ENCODE measurements around the gene GEN1. TPM values are rescaled to one million over a fixed set of nuclear protein-coding genes. Genes with fewer than 3 reads are reported as not detected.

Gene GEN1
- total RNA-seq, 1 donor from 2014 or later: 43.5 TPM

- no peak overlapping the region for H2AFZ ChIP-seq (replicated peaks)
- Mint-ChIP-seq H3K36me3 (no peaks in the 10 kb centered on the region), H3K27me3 (ENCODE audit: insufficient read depth, low read depth) (peaks cover 3% of the 10 kb centered on the region), H3K27ac (no peak overlapping the region), H3K4me3 (no peak overlapping the region), H3K9me3 (no peaks in the 10 kb centered on the region), H3K4me1 (peaks cover 8% of the 10 kb centered on the region)
- DNase-seq (ENCODE audit: low spot score): no peak
- no peaks in the 10 kb centered on the region for H3K9me3 ChIP-seq (ENCODE audit: low read depth)
- no peak overlapping the region for H3K27ac ChIP-seq
- H3F3A ChIP-seq (ENCODE audit: low read depth): no peaks in the 10 kb centered on the region
- no peaks in the 10 kb centered on the region for H3K79me2 ChIP-seq (ENCODE audit: low read depth)
- H3K4me3 ChIP-seq: no peak overlapping the region
- no peak for TF ChIP-seq EZH2 (IDR thresholded peaks at IDR 0.05)
- TF ChIP-seq, protein P1, sequence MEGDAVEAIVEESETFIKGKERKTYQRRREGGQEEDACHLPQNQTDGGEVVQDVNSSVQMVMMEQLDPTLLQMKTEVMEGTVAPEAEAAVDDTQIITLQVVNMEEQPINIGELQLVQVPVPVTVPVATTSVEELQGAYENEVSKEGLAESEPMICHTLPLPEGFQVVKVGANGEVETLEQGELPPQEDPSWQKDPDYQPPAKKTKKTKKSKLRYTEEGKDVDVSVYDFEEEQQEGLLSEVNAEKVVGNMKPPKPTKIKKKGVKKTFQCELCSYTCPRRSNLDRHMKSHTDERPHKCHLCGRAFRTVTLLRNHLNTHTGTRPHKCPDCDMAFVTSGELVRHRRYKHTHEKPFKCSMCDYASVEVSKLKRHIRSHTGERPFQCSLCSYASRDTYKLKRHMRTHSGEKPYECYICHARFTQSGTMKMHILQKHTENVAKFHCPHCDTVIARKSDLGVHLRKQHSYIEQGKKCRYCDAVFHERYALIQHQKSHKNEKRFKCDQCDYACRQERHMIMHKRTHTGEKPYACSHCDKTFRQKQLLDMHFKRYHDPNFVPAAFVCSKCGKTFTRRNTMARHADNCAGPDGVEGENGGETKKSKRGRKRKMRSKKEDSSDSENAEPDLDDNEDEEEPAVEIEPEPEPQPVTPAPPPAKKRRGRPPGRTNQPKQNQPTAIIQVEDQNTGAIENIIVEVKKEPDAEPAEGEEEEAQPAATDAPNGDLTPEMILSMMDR (IDR thresholded peaks at IDR 0.05): no peak
- no peak for TF ChIP-seq EZH2phosphoT487 (IDR thresholded peaks at IDR 0.05)
- no peak overlapping the region for H3K4me2 ChIP-seq
- peaks cover 37% of the 10 kb centered on the region for H3K4me1 ChIP-seq
- no peaks in the 10 kb centered on the region for H3K36me3 ChIP-seq
- no peak overlapping the region for H3K9ac ChIP-seq
- H3K27me3 ChIP-seq: no peaks in the 10 kb centered on the region
- H4K20me1 ChIP-seq (ENCODE audit: low read depth): no peaks in the 10 kb centered on the region
Measured at GRCh38 chr2:17813742-17814473, 60.0 kb downstream of the GEN1 start.

GRCh38 chr2:17814601-17815000 is 60.7 kb downstream of the GEN1 start:
- Mint-ChIP-seq H3K36me3 (no peaks in the 10 kb centered on the region), H3K27me3 (ENCODE audit: insufficient read depth, low read depth) (peaks cover 3% of the 10 kb centered on the region), H3K4me3 (no peak overlapping the region), H3K9me3 (no peaks in the 10 kb centered on the region), H3K27ac (no peak overlapping the region), H3K4me1 (peaks cover 8% of the 10 kb centered on the region)
- H3K9ac ChIP-seq: no peak overlapping the region
- no peaks in the 10 kb centered on the region for H4K20me1 ChIP-seq (ENCODE audit: low read depth)
- no peaks in the 10 kb centered on the region for H3K79me2 ChIP-seq (ENCODE audit: low read depth)
- H3K27ac ChIP-seq: no peak overlapping the region
- no peak overlapping the region for H2AFZ ChIP-seq (replicated peaks)
- H3K9me3 ChIP-seq (ENCODE audit: low read depth): no peaks in the 10 kb centered on the region
- no peak overlapping the region for H3K4me3 ChIP-seq
- no peak overlapping the region for H3K4me2 ChIP-seq
- TF ChIP-seq, protein P1 (IDR thresholded peaks at IDR 0.05): no peak
- TF ChIP-seq EZH2phosphoT487 (IDR thresholded peaks at IDR 0.05): no peak
- TF ChIP-seq EZH2 (IDR thresholded peaks at IDR 0.05): no peak
- no peaks in the 10 kb centered on the region for H3K27me3 ChIP-seq
- H3F3A ChIP-seq (ENCODE audit: low read depth): no peaks in the 10 kb centered on the region
- no peaks in the 10 kb centered on the region for H3K36me3 ChIP-seq
- no peak for DNase-seq (ENCODE audit: low spot score)
- peaks cover 37% of the 10 kb centered on the region for H3K4me1 ChIP-seq

DNA sequence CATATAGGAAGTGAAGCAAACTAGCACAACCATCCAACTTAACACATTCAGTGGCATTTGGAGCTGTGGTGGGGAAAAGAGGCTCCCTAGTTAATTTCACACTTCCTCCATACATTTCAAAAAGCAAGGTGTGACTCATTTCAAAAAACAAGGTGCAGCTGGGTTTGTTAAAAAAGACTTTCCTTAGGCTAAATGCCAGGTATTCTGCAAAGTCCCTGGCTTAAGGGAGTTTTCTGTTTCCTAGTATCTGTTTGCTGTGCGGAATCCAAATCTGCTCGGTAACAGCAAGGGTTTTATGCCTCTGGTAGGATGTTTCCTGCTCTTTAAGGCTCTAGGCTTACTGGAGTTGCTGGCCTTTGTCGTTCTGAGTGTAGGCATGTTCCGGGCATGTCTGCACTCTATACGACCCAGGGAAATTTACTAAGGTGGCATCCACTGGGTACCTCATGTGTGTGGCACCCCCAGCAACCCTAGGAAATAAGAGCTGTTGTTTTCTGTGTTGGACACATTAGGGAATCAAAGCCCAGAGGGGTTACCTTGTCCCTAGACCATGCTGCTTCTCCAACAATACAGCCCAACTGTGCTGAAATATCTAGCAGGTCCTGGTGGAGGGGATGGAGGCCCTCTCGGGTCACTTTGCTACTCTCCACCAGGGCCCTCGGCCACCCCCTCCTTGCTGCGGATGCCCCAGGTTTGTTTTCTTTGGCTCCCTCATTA is 61.7 kb downstream of the GEN1 start:
- peak; percentile 35 for DNase-seq (ENCODE audit: low spot score)
- Histone ChIP-seq H3F3A (ENCODE audit: low read depth) (no peaks in the 10 kb centered on the region), H3K36me3 (no peaks in the 10 kb centered on the region), H3K4me2 (peak overlapping the region; percentile 46), H3K4me1 (peaks cover 37% of the 10 kb centered on the region), H3K79me2 (ENCODE audit: low read depth) (no peaks in the 10 kb centered on the region), H3K9me3 (ENCODE audit: low read depth) (no peaks in the 10 kb centered on the region), H3K9ac (no peak overlapping the region), H3K4me3 (no peak overlapping the region), H2AFZ (replicated peaks) (peak overlapping the region; percentile 52), H4K20me1 (ENCODE audit: low read depth) (no peaks in the 10 kb centered on the region), H3K27me3 (no peaks in the 10 kb centered on the region), H3K27ac (peak overlapping the region; percentile 7)
- peaks cover 3% of the 10 kb centered on the region for H3K27me3 Mint-ChIP-seq (ENCODE audit: insufficient read depth, low read depth)
- no peak overlapping the region for H3K27ac Mint-ChIP-seq
- no peak for TF ChIP-seq EZH2 (IDR thresholded peaks at IDR 0.05)
- TF ChIP-seq, protein P1 (IDR thresholded peaks at IDR 0.05): no peak
- no peaks in the 10 kb centered on the region for H3K36me3 Mint-ChIP-seq
- peaks cover 8% of the 10 kb centered on the region for H3K4me1 Mint-ChIP-seq
- no peak overlapping the region for H3K4me3 Mint-ChIP-seq
- no peaks in the 10 kb centered on the region for H3K9me3 Mint-ChIP-seq
